ENCODE data around the gene SSB. TPM values are rescaled to one million over a fixed set of nuclear protein-coding genes. Genes with fewer than 3 reads are reported as not detected.

The SSB gene
- total and polyA plus RNA-seq, 9 of the 15 experiments (the other 6 are each of a cell fraction or from before 2014, with no cell fraction given) = 317 to 849 (median 515) TPM

DNA sequence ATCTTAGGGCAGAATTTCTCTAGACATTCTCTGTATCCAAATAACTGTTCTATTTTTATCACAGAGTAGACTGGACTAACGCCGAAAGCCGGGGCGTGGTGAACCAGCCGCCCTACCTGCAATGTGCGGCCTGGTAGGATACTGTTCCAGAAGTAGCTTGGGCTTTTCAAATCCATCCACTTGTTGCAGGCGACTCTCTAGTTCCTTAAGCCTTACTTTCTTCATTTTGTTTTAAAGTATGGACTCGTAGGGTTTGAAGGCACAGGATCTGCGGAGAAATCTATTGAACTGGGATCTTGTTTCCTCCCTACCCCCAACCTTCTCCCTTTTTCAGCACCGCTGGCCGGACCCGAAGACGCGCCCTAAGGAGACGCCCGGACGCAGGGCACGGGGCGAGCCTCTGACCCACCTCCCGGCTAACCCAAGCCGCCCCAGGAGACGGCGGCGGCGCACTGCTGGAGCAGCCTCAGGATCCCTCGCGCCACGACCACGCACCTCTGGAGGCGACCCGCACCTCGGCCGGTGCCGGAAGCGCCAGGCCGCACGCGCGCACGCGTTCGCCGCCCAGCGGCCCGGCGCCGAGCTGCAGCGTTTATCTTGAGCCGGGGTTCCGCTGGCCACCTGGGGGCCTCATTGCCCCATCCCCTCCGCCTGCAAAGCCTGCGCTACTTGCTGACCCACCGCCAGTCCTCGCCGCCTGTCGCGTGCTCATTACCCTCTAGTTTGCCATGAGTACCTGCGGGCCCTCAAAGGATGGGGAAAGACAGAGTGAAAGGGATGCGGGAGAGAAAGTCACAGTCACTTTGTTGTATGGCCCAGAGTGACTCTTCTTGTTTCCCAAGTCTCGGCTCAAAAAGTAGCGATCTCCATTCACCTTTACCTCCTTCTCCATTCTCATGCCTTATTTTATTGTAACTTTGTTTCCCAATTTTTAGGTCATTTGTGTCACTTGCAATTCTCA lies 26.0 kb downstream of the SSB start, which contains the start of gene METTL5 (continued):
- TF ChIP-seq MTA1 (IDR thresholded peaks at IDR 0.05; ENCODE audit: borderline replicate concordance) (no peak), SRSF1 (IDR thresholded peaks at IDR 0.05; ENCODE audit: low read depth, low read length) (0 out of 2 replicates have a peak, but pooled peaks have one; percentile 58), SRF (CRISPR knock-in tag; IDR thresholded peaks at IDR 0.05) (peak in 1 of 2 experiments; percentile 19; a peak in 2 of 4 replicates), KLF13 (tag; IDR thresholded peaks at IDR 0.05; ENCODE audit: borderline replicate concordance, low read depth) (no peak; the same call in 1 of the 2 replicates), ETS2 (tag; IDR thresholded peaks at IDR 0.05; ENCODE audit: borderline replicate concordance, poor library complexity, severe bottlenecking) (peak; percentile 27), NFE2L1 (tag; IDR thresholded peaks at IDR 0.05; ENCODE audit: borderline replicate concordance, low read depth) (no peak), CREM (IDR thresholded peaks at IDR 0.05; ENCODE audit: low read depth) (peak; percentile 83), EGR1 (conservative IDR thresholded peaks at IDR 0.05) (peak; percentile 41; the same call in 1 of the 2 replicates), CBX3 (IDR thresholded peaks at IDR 0.05; ENCODE audit: borderline replicate concordance in 1 of 2, low read length in 2 of 2) (no peak; a peak in 1 of 3 replicates), PKNOX1 (IDR thresholded peaks at IDR 0.05) (0 out of 2 replicates have a peak, but pooled peaks have one; percentile 6), LCOR (CRISPR knock-in tag; IDR thresholded peaks at IDR 0.05) (peak; percentile 75; the same call in 1 of the 2 replicates)
- TF ChIP-seq, protein P1, sequence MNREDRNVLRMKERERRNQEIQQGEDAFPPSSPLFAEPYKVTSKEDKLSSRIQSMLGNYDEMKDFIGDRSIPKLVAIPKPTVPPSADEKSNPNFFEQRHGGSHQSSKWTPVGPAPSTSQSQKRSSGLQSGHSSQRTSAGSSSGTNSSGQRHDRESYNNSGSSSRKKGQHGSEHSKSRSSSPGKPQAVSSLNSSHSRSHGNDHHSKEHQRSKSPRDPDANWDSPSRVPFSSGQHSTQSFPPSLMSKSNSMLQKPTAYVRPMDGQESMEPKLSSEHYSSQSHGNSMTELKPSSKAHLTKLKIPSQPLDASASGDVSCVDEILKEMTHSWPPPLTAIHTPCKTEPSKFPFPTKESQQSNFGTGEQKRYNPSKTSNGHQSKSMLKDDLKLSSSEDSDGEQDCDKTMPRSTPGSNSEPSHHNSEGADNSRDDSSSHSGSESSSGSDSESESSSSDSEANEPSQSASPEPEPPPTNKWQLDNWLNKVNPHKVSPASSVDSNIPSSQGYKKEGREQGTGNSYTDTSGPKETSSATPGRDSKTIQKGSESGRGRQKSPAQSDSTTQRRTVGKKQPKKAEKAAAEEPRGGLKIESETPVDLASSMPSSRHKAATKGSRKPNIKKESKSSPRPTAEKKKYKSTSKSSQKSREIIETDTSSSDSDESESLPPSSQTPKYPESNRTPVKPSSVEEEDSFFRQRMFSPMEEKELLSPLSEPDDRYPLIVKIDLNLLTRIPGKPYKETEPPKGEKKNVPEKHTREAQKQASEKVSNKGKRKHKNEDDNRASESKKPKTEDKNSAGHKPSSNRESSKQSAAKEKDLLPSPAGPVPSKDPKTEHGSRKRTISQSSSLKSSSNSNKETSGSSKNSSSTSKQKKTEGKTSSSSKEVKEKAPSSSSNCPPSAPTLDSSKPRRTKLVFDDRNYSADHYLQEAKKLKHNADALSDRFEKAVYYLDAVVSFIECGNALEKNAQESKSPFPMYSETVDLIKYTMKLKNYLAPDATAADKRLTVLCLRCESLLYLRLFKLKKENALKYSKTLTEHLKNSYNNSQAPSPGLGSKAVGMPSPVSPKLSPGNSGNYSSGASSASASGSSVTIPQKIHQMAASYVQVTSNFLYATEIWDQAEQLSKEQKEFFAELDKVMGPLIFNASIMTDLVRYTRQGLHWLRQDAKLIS (CRISPR knock-in tag; IDR thresholded peaks at IDR 0.05) = peak; percentile 84; the same call in 1 of the 2 replicates
- TF ChIP-seq, protein P2, sequence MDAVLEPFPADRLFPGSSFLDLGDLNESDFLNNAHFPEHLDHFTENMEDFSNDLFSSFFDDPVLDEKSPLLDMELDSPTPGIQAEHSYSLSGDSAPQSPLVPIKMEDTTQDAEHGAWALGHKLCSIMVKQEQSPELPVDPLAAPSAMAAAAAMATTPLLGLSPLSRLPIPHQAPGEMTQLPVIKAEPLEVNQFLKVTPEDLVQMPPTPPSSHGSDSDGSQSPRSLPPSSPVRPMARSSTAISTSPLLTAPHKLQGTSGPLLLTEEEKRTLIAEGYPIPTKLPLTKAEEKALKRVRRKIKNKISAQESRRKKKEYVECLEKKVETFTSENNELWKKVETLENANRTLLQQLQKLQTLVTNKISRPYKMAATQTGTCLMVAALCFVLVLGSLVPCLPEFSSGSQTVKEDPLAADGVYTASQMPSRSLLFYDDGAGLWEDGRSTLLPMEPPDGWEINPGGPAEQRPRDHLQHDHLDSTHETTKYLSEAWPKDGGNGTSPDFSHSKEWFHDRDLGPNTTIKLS (IDR thresholded peaks at IDR 0.05; ENCODE audit: borderline replicate concordance, low read depth) = peak; percentile 72; the same call in 1 of the 2 replicates
- TF ChIP-seq, protein P3, sequence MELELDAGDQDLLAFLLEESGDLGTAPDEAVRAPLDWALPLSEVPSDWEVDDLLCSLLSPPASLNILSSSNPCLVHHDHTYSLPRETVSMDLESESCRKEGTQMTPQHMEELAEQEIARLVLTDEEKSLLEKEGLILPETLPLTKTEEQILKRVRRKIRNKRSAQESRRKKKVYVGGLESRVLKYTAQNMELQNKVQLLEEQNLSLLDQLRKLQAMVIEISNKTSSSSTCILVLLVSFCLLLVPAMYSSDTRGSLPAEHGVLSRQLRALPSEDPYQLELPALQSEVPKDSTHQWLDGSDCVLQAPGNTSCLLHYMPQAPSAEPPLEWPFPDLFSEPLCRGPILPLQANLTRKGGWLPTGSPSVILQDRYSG (tag; conservative IDR thresholded peaks at IDR 0.05; ENCODE audit: low read depth) = peak; percentile 56; the same call in 1 of the 2 replicates
- TF ChIP-seq, protein P4, sequence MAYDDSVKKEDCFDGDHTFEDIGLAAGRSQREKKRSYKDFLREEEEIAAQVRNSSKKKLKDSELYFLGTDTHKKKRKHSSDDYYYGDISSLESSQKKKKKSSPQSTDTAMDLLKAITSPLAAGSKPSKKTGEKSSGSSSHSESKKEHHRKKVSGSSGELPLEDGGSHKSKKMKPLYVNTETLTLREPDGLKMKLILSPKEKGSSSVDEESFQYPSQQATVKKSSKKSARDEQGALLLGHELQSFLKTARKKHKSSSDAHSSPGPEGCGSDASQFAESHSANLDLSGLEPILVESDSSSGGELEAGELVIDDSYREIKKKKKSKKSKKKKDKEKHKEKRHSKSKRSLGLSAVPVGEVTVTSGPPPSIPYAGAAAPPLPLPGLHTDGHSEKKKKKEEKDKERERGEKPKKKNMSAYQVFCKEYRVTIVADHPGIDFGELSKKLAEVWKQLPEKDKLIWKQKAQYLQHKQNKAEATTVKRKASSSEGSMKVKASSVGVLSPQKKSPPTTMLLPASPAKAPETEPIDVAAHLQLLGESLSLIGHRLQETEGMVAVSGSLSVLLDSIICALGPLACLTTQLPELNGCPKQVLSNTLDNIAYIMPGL (CRISPR knock-in tag; IDR thresholded peaks at IDR 0.05) = peak; percentile 94; the same call in 1 of the 2 replicates
